Colon (tissue), 2 donors: ENCODE measurements around the gene EML1.

Source experiments
- FAIRE-seq: peaks from 2 replicates; lab custom pipeline; 2012; peaks lifted over from hg19 to GRCh38; lab: Jason Lieb, UNC
- donor health status: control.
- donor health status: control.

EML1 gene

DNA sequence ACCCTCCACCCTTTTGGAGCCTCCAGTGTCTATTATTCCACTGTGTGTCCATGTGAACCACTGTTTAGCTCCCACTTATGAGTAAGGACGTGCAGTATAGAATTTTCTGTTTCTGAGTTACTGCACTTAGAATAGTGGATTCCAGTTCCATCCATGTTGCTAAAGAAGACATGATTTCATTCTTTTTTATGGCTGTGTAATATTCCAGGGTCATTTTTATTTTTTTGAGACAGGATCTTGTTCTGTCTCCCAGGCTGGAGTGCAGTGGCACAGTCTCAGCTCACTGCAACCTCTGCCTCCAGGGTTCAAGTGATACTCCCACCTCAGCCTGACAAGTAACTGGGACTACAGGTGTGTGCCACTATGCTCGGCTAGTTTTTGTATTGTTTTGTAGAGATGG is 31.6 kb downstream of the EML1 start:
- no peak for FAIRE-seq

- FAIRE-seq, result no peak
These were observed 36.2 kb downstream of the EML1 start for GRCh38 chr14:99829450-99829849.

- FAIRE-seq, result no peak
These were observed 38.1 kb downstream of the EML1 start for GRCh38 chr14:99831303-99831702.

DNA sequence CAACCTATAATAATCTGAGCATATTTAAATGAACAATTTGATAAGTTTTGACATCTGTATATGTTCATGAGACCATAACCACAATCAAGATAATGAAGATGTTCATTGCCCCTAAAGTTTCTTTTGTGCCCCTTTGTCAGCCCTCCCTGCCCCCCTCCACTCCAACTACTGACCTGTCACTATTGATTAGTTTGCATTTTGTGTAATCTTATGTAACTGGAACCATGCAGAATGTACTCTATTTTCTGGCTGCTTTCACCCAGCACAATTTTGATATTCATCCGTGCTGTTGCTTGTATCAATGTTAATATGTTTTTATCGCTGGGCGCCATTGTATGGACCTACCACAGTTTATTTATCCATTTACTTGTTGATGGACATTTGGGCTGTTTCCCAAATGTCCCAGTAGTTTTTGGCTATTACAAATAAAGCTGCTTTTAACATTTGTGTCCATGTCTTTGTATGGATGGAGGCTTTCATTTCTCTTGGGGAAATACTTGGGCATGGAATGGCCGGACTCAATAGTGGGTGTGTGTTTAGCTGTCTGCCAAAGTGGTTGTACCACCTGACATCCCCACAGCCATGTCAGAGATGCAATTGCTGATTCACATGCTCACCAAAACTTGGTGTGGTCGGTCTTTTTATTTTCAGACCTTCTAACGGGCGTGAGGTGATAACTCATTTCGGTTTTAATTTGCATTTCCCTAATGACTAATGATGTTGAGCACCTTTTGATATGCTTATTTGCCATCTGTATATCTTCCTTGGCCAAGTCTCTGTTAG is 38.9 kb downstream of the EML1 start:
- FAIRE-seq, result no peak

- no peak for FAIRE-seq
These were observed 44.6 kb downstream of the EML1 start for GRCh38 chr14:99837822-99838221.

DNA sequence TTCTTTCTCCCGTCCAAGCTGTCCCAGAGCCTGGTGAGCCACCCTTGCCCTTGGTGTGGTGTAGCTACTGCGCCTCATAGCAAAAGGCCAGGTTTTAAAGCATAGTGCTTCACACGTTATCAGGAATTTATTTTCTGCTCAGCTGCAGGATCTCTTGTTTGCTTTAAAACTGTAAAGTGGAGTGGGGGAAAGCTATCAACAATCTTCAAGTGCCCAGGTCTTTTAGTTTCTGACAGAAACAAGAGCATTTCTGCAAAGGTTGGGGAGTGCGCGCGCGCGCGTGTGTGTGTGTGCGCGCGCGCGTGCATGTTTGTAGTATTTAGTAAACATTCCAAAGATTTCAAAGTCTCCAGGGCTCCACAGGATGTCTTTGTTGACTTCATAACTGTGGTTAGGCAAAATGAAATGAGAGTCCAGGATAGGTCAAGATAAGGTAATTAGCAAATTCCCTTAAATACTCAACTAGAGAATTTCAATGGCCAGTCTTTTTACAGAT is 45.5 kb downstream of the EML1 start:
- no peak for FAIRE-seq

DNA sequence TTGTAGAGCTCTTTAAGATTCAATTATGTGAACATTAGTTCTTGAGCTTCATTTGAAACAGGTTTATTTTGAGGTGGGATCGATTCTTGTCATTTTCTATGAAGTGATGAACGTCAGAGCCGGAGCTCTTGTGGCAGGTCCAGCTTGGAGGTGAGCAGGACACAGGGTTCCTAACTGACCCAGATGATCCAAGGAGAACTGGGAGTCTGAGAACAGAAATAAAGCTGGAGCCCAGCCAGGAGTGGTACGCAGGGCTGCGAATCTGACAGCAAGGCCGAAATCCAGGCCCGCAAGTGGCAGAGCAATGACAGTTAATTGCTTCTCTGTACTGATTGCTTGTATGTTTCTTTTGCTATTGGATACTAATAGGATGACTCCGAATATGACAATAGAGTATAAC is 46.5 kb downstream of the EML1 start:
- FAIRE-seq, result no peak

- no peak for FAIRE-seq
These were observed 47.1 kb downstream of the EML1 start for GRCh38 chr14:99840265-99840664.

DNA sequence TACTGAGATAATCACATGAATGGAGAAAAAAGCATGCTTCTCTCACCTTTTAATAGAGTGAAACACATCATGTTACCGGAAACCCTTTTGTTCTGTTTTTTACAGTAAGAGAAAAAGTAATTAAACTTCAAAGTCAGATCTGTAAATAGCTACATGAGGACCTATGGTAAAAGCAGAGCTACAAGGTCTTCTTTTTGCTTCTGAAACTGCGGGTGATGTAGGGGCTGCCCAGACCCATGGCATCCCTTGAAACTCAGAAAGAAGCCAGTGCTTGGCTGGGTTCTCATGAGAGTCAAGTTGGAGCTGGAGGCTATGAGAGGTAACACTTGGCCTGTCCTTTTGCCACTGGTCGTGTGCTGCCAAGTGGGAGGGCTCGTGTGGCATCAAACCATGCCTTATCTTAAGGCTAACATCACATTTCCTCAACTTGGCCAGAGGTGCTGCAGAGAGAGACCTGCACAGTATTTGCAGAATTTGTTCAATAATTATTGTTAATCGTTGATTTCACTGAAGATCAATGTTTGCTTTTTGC is 47.6 kb downstream of the EML1 start:
- no peak for FAIRE-seq

DNA sequence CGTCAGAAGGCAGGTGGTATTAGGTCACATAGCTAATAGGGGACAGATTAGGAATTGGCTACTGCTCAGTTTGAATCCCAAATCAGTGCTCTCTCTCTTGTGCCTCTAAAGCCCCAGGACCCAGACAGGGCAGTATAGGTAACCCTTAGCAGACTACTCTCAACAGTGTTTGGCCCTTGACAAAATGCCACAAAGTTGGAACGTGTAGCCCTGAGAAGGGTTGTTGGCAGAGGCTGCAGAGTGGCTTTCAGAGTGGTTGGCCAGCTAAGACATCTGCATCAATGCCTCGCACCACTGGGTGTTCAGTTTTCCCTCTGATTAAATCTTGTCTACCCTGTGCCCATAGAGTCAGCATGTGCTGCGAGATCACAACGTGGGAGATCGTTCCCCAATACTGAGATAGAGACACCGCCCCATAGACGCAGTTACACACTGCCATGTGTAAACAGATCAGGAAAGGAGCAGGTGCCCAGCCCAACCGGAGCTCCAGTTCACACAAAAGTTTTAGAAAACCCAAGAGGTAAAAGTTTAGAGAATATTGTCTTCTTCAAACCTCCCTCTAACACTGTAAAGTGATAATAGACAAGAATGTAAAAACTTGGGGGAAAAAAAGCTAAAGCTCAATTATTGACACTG is 48.3 kb downstream of the EML1 start:
- no peak for FAIRE-seq

DNA sequence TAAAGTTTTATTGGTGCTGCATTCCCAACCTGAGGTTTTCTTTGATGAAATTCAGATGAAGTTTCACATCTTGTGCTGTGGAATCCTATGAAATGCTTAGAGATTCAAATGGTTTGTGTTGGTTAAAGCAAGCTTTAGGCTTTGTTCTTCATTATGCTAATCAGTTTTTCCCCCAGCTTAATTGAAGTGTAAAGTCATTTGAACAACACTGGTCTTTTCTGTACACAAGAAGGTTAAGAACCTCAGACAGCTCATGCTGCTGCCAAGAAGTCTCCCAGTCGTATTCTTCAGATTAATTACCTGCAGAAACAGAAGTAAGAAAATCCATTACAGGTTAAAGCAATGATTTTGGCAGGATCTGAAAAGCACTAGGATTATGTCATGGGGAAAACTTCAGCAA is 48.9 kb downstream of the EML1 start:
- FAIRE-seq, result no peak

GRCh38 chr14:99846808-99847207 is 53.6 kb downstream of the EML1 start:
- FAIRE-seq, result no peak

DNA sequence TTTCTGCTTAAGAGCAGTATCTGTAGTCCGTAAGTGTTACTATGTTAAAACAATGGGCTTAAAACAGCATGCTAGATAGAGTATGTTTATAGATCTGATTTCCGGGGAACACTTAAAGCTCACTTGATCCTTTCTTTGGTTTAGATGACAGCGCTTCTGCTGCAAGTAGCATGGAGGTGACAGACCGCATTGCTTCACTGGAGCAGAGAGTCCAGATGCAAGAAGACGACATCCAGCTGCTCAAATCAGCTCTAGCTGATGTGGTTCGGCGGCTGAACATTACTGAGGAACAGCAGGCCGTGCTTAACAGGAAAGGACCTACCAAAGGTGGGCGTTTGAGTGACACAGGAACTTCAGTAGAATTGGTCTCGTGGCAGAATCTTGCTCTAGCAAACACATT is 57.5 kb downstream of the EML1 start:
- no peak for FAIRE-seq

GRCh38 chr14:99852578-99852977 is 59.4 kb downstream of the EML1 start:
- no peak for FAIRE-seq

DNA sequence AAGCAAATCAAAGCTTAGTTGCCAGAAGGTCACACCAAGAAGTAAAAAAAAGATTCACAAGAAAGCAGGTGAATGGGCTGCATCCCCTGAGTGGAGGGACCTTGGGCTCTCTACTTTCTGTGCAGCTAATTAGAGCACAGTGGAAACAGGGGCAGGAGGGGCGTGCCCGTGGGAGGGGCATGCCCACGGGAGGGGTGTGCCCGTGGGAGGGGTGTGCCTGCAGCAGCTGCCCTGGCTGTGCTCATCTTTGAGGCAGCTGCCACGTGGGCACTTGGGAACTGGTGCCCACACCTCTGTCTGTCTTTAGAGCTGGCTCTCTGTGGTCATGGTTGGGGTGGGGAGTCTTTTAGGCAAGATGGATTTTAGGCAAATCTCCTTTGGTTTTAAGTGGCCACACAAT is 60.0 kb downstream of the EML1 start:
- no peak for FAIRE-seq

- no peak for FAIRE-seq
These were observed 61.6 kb downstream of the EML1 start for GRCh38 chr14:99854831-99855230.

- FAIRE-seq, result no peak
These were observed 62.1 kb downstream of the EML1 start for GRCh38 chr14:99855271-99855670.

- no peak for FAIRE-seq
These were observed 64.3 kb downstream of the EML1 start for GRCh38 chr14:99857551-99857950.

DNA sequence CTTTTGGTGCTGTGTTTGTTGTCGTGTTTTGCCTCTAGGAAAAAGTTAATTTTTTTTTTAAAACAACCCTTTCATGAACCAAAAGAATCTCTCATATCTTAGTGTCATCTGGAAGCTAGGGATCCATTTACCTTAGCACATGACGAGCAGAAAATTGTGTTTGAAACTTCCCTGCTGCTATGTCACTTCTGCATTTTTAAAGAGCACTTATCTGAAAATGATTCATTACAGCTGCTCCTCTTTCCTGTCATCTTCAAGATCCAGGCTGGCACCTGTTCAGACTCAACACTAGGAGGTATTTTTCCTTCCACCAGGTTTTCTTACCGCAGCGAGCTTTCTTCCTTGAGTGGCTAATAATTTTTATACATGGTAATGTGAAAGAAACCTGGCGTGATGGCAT is 67.0 kb downstream of the EML1 start:
- FAIRE-seq, result no peak

GRCh38 chr14:99862136-99862535 is 68.9 kb downstream of the EML1 start:
- no peak for FAIRE-seq

- no peak for FAIRE-seq
These were observed 69.8 kb downstream of the EML1 start for GRCh38 chr14:99863059-99863458.

GRCh38 chr14:99865408-99865807 is 72.2 kb downstream of the EML1 start:
- no peak for FAIRE-seq

DNA sequence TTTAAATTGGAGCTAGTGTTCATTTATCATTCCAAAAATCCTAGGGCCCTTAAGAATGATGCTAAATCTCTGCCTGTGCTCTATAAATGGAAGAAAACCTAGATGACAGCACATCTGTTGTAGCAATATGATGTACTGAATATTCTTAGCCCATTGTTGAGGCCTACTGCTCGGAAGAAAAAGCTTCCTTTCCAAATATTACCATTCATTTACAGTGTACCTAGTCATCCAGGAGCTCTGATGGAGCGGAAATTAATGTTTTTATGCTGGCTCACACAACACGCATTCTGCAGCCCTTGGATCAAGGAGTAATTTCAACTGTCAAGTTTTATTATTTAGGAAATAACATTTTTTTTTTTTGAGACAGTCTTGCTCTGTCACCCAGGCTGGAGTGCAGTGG is 77.4 kb downstream of the EML1 start:
- no peak for FAIRE-seq

DNA sequence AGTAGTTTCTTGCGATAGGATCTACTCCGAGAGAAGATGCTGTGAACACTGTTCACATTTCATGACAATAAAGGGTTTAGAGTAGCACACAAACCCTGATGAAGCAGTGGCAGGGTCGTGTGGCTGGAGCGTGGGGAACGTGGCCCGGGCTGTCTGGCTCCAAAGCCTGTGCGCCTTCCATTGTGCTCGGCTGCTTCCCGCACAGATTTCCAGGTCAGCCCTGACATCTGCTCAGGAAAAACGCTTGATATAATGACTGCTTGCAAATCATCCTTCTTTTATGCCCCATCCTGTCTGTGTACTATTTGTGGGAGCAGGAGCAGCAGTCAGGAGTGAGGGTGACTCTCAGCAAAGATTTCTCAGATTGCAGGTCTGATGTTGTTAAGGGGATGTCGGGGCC is 78.6 kb downstream of the EML1 start:
- FAIRE-seq, result no peak
